Brain microvascular endothelial cell (primary cell): ENCODE measurements around the gene GLUD2.

Experiments used
- DNase-seq: peaks from one replicate; pipeline ENCODE4 v3.0.0-alpha.2; 2020
- H3K27ac ChIP-seq: fragments of 250-450 bp; sonication (Bioruptor Pico); 2 replicates; pipeline ENCODE4 v1.5.1; 2020; ENCODE audit warnings: mild to moderate bottlenecking, moderate library complexity
- H3K27me3 ChIP-seq: fragments of 250-450 bp; sonication (Bioruptor Pico); replicated peaks from 2 replicates; pipeline ENCODE4 v1.5.1; 2020; ENCODE audit warnings: mild to moderate bottlenecking
- H3K36me3 ChIP-seq: fragments of 250-450 bp; sonication (Bioruptor Pico); replicated peaks from 2 replicates; pipeline ENCODE4 v1.5.1; 2020; ENCODE audit warnings: mild to moderate bottlenecking
- H3K4me3 ChIP-seq: 2 replicates; pipeline ENCODE4 v1.5.1; 2011; ENCODE audit warnings: low read depth, mild to moderate bottlenecking, control low read depth, low read length, moderate library complexity
- CTCF ChIP-seq: IDR thresholded peaks from 2 replicates; pipeline ENCODE4 v1.5.1; 2011; ENCODE audit warnings: low read depth, mild to moderate bottlenecking, moderate library complexity, low read length, control low read depth, inconsistent platforms; ENCODE audit errors: missing control alignments
- in situ Hi-C: cut with HindIII; loops from 2 replicates; pipeline ENCODE4 v1.10.0; 2017; ENCODE audit warnings: low sequenced_read_pairs, low pct_ligation_motif_present

The GLUD2 gene

GRCh38 chrX:121084903-121085611 lies 37.6 kb downstream of the GLUD2 start:
- Histone ChIP-seq H3K27me3 (no peaks in the 10 kb centered on the region), H3K4me3 (no peak overlapping the region), H3K36me3 (no peaks in the 10 kb centered on the region), H3K27ac (no peak overlapping the region)
- TF ChIP-seq CTCF: no peak
- in situ Hi-C loops: no loop called here
- DNase-seq: no peak

GRCh38 chrX:121085612-121086010 lies 38.2 kb downstream of the GLUD2 start:
- no peak for DNase-seq
- Histone ChIP-seq H3K27ac (no peak overlapping the region), H3K27me3 (no peaks in the 10 kb centered on the region), H3K36me3 (no peaks in the 10 kb centered on the region), H3K4me3 (no peak overlapping the region)
- in situ Hi-C loops: no loop called here
- TF ChIP-seq CTCF: no peak

- in situ Hi-C loops: no loop called here
- no peaks in the 10 kb centered on the region for H3K27me3 ChIP-seq
- TF ChIP-seq CTCF: no peak
- H3K36me3 ChIP-seq: no peaks in the 10 kb centered on the region
- no peak overlapping the region for H3K27ac ChIP-seq
- no peak for DNase-seq
- H3K4me3 ChIP-seq: no peak overlapping the region
Measured at GRCh38 chrX:121093011-121093410, 45.6 kb downstream of the GLUD2 start.
